ENCODE measurements around the gene NOG.

- TF ChIP-seq CTCF (IDR thresholded peaks at IDR 0.05): no peak
- no peak for TF ChIP-seq POLR2AphosphoS5 (IDR thresholded peaks at IDR 0.05)
These were observed 6.1 kb downstream of the NOG start for GRCh38 chr17:56599566-56599965.

All from breast epithelium (tissue), 3 donors.